NCI-H524 (cell line): Measurements from ENCODE around the gene CRYZL1.

Source experiments
- DNase-seq, 2 experiments: peaks; one replicate each; lab custom pipeline; 2025; lab: John Stamatoyannopoulos, UW

CRYZL1 gene

GRCh38 chr21:33661146-33661545 is 19.6 kb upstream of the CRYZL1 start:
- no peak for DNase-seq

- no peak for DNase-seq
Observed at GRCh38 chr21:33660406-33660805, 18.9 kb upstream of the CRYZL1 start.

- no peak for DNase-seq
Observed at GRCh38 chr21:33659568-33659949, 18.0 kb upstream of the CRYZL1 start.

DNA sequence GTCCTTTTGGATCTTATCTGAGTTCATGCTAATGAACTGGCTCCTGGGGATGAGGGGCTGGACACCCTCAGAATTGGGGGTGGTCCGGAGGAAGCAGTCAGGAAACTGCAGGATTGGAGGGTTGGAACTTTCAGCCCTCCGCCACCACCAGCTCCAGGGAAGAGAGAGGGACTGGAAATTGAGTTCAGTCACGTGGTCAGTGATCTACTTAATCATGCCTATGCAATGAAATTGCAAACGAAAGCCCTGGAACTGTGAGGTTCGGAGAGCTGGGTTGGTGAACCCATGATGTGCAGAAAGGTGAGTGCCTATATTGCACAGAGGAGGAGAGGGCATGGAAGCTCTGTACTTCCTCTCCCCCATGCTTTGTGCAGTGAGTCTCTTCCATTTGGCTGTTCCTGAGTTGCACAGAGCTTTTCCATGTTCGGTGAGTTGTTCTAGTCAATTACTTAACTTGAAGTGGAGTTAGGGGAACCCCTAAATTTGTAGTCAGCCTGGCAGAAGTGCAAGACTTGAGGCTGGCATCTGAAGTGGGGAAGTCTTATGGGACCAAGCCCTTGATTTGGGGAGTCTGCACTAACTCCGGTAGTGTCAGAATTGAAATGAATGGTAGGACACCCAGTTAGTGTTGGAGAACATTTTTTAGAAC is 17.5 kb upstream of the CRYZL1 start:
- DNase-seq: no peak

DNA sequence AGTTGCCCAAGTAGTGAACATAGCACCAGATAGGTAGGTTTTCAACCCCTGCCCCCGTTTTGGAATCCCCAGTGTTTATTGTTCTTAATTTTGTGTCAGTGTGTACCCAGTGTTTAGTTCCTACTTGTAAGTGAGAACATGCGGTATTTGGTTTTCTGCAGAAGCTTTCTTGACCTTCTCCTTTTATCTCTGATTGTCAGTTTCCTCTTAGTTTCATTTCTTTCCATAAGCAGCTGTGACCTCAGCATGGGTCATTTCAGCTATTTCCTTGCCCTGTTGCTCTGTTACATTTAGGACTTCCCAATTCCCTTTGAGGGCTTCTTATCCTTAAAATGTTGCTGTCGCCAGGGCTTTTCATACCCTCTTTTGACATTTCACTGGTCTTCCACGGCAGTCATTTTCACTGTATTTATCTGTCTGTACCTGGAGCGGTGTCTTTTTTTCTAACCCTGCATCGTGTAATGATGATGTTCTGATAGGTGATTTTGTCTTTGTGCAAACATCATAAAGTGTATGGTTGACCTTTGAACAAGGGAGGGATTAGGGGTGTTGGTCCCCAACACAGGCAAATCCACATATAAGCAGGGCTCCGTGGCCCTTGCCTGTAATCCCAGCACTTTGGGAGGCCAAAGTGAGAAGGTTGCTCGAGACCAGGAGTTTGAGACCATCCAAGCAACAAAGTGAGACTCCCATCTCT is 15.7 kb upstream of the CRYZL1 start:
- no peak for DNase-seq

DNA sequence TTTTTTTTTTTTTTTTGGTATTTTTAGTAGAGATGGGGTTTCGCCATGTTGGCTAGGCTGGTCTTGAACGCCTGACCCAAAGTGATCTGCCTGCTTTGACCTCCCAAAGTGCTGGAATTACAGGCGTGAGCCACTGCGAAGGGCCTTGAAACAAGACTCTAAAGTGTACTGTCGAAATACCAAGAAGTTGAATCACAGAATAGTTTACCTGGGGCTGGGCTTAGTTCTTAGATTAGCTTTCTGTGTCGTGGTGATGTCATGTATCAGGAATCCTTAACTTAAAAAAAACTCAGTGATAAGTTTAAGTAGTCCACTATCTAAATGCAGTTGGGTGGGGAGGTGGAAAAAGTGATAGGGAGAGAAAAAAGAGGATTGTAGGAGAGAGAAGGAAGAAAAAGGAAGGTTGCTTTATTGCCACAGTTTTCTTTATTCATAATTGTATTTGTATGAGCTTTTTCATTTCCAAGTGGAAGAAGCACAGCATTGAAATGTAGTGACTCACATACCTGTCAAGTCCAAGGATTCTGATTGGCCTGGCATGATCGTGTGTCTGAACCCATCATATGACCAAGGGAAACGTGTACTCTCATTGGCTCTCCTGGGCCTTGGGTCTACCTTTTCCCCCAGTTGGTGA is 14.2 kb upstream of the CRYZL1 start:
- DNase-seq: no peak

DNA sequence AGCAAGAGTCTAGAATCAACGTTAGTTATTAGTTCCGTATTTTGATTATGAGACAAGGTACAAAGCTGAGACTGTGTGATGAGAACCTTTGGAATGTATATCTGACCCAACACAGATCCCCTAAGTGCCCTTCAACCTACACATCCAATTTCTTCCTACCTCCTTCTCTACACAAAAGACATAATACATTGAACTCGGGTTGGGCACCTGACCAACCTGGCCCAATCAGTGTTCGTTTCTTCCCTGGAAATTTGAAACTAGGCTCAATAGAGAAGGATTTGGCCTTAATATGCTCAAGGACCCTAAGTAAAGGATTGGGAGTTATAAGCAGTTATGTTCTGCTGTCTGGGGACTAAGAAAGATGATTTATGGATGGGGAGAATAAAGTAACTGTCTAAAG is 12.9 kb upstream of the CRYZL1 start:
- DNase-seq: peak; percentile 23 to 84

DNA sequence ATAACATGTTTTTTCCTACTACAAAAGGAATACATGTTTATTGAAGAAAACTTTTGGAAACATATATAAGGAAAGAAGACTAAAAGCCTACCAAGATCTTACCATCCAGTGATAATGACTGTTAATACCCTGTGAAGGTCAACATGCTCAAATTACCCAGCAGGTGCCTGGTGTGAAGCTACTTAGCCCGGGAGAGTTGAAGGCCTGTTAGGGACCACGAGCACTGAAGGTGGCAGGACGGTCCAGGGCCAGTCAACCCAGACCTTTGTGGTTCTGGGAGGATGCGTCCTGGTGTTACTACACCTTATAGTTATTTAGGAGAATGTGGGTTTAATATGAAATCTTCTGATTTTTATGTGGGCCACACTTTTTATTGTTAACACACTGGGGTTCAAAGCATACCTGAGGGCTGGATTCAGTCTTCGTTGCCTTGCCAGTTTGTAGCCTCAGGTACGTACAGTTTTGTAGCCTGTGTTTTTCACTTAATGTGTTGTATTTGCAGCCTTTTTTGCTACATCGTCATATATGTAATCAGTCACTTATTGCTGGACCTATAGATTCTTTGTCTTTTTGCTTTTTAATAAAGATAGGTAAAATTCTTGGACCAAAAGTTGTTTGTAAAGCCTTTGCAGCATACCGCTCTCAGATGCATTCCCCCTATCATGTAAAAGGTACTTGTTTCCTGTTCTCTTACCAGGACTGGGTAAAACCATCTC is 10.6 kb upstream of the CRYZL1 start:
- peak in 1 of 2 experiments; percentile 40 for DNase-seq

GRCh38 chr21:33650929-33651509 is 9.5 kb upstream of the CRYZL1 start:
- no peak for DNase-seq

DNA sequence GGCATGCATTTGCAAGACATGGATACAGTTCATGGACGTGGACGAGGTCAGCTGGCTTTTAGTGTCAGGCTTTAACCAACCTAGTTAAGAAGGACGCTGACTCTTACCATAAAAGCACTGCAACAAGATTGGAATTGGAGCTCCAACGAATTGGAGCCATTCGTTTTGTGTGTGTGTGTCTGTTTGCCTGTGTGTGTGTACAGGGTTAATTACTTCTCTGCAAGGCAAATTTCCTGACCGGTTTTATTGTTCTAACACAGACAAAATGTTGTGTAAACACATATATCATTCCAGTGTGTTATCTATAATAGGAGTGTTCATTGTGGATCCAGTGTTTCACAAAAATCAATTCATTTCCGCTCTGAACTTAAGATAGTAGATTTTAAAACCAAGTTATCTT is 8.7 kb upstream of the CRYZL1 start:
- no peak for DNase-seq

- no peak for DNase-seq
Observed at GRCh38 chr21:33648555-33648954, 7.0 kb upstream of the CRYZL1 start.

DNA sequence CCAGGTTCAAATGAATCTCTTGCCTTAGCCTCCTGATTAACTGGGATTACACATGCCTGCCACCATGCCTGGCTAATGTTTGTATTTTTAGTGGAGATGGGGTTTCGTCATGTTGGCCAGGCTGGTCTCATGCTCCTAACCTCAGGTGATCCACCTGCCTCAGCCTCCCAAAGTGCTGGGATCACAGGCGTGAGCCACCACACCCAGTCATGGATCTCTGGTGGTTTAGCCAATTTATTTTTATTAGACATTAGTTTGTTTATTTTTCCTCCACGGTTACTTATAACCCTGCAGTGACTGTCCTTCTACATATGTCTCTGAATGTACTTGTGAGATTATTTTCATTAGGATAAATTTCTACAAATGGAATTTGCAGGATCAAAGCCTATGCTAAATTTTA is 6.0 kb upstream of the CRYZL1 start:
- no peak for DNase-seq

DNA sequence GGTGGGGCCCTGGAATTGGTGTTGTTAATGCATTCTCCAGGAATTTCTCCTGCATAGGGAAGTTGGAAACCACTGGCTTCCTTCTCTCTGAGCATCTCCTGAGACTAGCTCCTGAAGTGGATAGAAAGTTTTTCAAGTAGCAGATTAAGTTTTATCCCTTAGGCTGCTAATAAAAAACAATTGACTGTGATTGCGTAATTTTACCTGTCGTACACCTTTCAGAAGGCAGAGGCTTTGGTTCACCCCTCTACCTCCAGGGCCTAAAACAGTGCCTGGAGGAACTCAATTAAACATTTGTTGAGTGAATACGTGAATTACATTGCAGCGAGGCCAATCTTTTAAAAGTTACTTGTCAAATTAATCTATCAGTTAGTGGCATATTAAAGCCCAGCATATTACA is 4.2 kb upstream of the CRYZL1 start:
- DNase-seq: no peak

- DNase-seq: no peak
Observed at GRCh38 chr21:33644383-33645074, 3.0 kb upstream of the CRYZL1 start.

DNA sequence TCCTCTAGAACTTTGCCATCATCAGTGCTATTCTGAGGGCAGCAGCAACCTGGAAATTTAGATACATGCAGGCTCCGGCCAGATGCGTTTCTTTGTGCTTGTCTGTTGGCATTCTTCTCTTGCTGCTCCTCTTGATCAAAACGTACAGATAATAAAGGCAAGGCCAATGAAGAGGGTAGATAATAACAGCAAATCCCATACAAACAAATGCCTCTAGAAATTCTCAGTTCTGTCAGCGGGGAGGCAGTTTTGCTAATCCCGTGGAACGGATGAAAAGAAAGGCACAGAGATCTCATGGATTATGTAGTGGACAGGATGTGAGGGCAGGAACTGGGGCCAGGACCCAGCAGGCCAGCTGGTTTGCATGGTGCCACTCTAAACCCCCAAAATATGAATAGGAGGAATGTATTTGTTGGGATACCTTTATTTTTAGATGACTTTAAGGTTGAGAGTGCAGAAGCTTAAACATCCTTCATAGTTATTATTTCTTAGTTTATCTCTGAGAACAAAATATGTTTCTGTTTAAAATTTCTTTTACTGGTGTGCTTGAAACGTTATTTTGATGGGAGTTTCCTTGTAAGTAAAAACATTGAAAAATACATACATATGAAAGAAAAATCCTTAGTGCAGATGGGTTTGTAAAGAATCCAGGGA is 2.2 kb upstream of the CRYZL1 start:
- DNase-seq: peak in 1 of 2 experiments; percentile 44

DNA sequence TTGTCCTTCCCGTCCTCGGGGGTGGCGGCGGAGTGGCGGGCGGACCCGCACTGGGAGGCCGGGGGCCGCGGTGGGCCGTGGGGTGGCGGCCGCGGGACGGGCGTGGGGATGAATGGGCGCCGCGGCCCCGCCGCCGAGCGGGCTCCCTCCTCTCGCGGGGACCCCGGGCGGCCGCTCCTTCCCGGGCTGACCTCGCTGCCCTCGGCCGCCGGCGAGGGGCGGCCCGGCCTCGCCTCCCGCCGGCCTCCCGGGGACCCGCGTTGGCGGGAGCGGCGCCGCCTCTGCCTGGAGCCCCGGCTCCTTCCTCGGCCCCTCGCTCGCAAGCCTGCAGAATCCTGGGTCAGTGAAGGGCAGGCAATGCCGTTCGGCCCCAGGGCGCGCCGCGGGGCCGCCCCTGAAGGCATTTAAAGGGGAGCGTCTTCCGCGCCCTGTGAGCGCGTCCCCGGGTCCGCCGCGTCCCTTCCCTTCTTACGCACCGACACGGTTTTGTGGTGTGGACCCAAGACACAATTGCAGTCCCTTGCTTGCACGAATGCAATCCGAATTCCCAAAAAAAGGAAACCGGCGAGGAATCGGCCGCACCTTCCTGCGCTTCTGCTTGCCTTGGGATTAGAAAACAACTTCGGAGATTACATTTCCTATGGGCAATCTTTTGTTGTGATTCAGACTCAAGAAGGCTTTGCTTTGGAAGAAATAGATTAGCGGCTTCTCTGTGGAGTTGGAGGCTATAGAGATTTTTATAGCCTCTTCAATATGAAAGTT is 1.5 kb upstream of the CRYZL1 start:
- peak in 1 of 2 experiments; percentile 44 for DNase-seq

- DNase-seq: peak; percentile 100
Observed at GRCh38 chr21:33642027-33642895, 720 bp upstream of the CRYZL1 start, which contains the start of gene ITSN1. ITSN1 (plus strand) TSS chr21:33642501; CDS start chr21:33718829, 76,328 bp downstream.

DNA sequence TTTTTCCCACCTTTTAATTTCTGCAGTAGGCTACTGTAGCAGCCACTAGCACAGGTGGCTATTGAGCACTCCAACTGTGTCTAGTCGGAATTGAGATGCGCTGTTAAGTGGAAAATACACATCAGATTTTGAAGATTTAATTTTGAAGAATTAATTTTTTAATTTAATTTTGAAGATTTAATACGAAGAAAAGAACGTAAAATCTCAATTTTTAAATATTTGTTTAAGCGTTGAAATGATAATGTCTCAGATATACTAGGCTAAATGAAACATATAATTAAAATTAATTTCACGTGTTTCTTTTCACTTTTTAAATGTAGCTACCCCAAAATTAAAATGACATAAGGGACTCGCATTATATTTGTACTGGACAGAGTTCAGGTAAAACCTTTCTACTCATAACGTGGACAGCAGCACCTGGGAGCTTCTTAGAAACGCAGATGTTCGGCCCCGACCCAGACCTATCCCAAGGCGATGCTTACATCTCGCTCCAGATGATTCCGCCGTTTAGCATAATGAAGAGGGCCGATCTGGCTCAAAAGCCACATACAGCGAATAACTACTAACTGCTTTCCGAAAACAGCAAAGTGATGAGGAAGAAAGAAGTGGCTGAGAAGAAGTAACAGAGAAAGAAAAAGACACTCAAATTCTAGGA is 717 bp downstream of the CRYZL1 start:
- peak; percentile 61 to 75 for DNase-seq

GRCh38 chr21:33634254-33634653 is 7.3 kb downstream of the CRYZL1 start:
- no peak for DNase-seq
